ENCODE measurements around the gene TWSG1. TPM values are rescaled to one million over a fixed set of nuclear protein-coding genes. Genes with fewer than 3 reads are reported as not detected.

The TWSG1 gene
- polyA plus RNA-seq, 2 of the 4 experiments (the other 2 are of a cell fraction), result 20.6 to 38.3 TPM

DNA sequence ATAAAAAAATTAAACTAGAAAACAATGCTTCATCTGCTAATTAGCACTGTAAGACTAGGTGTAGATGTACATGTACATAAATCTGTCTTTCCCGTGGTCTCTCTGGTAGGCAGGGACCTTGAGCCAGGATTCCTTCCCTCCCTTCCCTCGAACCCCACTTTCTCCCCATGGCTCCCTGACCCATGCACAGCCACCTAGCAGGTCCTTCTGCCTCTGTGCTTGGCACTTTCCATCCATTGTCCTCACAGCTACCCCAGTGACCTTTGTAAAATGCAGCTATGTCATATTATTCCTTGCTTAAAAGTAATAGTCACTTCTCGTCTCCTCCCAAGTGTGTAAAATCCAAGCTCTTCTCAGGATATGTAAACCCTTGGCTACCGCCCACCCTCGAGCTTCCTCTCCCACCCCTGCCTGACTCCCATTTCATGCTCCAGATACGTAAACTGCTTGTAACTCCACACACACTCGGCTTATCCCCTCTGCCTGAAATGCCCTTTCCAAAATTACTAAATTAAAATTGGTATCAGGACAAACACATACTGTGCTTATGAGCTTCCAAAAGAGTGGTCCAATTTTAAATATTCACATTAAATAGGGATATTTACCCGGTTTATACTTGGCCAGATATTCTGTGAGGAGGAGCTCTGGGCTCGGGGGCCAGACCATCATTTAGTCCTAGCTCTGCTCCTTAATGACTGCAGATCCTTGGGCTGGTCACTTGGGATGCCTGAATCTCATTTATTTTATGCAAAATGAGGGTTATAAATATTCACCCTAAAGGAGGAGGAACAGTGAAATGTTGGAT lies 86.7 kb downstream of the TWSG1 start:
- FAIRE-seq, result no peak
- POLR2A ChIA-PET, result no interaction called here
- TF ChIP-seq TP53 (CRISPR knock-in tag; IDR thresholded peaks at IDR 0.05), result no peak
- TF ChIP-seq, protein P1, sequence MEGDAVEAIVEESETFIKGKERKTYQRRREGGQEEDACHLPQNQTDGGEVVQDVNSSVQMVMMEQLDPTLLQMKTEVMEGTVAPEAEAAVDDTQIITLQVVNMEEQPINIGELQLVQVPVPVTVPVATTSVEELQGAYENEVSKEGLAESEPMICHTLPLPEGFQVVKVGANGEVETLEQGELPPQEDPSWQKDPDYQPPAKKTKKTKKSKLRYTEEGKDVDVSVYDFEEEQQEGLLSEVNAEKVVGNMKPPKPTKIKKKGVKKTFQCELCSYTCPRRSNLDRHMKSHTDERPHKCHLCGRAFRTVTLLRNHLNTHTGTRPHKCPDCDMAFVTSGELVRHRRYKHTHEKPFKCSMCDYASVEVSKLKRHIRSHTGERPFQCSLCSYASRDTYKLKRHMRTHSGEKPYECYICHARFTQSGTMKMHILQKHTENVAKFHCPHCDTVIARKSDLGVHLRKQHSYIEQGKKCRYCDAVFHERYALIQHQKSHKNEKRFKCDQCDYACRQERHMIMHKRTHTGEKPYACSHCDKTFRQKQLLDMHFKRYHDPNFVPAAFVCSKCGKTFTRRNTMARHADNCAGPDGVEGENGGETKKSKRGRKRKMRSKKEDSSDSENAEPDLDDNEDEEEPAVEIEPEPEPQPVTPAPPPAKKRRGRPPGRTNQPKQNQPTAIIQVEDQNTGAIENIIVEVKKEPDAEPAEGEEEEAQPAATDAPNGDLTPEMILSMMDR (IDR thresholded peaks at IDR 0.05), result no peak
- TF ChIP-seq BHLHE40 (IDR thresholded peaks at IDR 0.05; ENCODE audit: low read depth, low read length), result no peak
- TF ChIP-seq RAD21 (conservative IDR thresholded peaks at IDR 0.05 in 1 of 2, IDR thresholded peaks at IDR 0.05 in 1 of 2), result no peak
- no peak for TF ChIP-seq HOXB5 (CRISPR knock-in tag; IDR thresholded peaks at IDR 0.05)
- no peak for TF ChIP-seq JUNB (IDR thresholded peaks at IDR 0.05)
- no peak for TF ChIP-seq EHMT2 (IDR thresholded peaks at IDR 0.05; ENCODE audit: low read depth)
- TF ChIP-seq HOXA7 (CRISPR knock-in tag; IDR thresholded peaks at IDR 0.05), result no peak
- no peak for TF ChIP-seq EHF (CRISPR knock-in tag; IDR thresholded peaks at IDR 0.05)
- TF ChIP-seq, protein P2, sequence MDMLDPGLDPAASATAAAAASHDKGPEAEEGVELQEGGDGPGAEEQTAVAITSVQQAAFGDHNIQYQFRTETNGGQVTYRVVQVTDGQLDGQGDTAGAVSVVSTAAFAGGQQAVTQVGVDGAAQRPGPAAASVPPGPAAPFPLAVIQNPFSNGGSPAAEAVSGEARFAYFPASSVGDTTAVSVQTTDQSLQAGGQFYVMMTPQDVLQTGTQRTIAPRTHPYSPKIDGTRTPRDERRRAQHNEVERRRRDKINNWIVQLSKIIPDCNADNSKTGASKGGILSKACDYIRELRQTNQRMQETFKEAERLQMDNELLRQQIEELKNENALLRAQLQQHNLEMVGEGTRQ (IDR thresholded peaks at IDR 0.05), result no peak
- no peak for TF ChIP-seq FOSL2 (IDR thresholded peaks at IDR 0.05)
- TF ChIP-seq FOSL2 (CRISPR knock-in tag; IDR thresholded peaks at IDR 0.05), result no peak

DNA sequence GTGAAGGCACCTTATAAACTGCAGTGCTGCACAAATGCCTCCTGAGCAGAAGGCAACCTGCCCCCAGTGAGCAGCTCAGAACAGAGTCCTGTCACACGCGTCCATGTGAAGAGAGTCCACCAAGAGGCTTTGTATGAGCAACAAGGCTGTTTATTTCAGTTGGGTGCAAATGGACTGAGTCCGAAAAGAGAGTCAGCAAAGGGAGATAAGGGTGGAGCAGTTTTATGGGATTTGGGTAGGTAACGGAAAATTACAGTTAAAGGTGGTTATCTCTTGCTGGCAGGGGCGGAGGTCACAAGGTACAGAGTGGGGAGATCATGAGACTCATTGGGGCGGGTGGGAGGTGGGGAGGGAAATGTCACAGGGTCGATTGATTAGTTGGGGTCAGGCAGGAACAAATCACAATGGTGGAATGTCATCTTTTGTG lies 87.3 kb downstream of the TWSG1 start:
- no peak for FAIRE-seq
- H3K4me2 ChIP-seq, result no peak overlapping the region
- no peak overlapping the region for H3K4me3 ChIP-seq
- no peak for DNase-seq (ENCODE audit: low read depth in 1 of 2, low spot score in 1 of 2)
- WGBS (ENCODE audit: missing lambda C conversion rate), result 76% methylated on average over 7 of the region's 7 CpGs
- no peak for TF ChIP-seq EHMT2 (IDR thresholded peaks at IDR 0.05; ENCODE audit: low read depth)
- TF ChIP-seq MAFK (IDR thresholded peaks at IDR 0.05; ENCODE audit: partially characterized antibody), result no peak
- TF ChIP-seq, protein P3, sequence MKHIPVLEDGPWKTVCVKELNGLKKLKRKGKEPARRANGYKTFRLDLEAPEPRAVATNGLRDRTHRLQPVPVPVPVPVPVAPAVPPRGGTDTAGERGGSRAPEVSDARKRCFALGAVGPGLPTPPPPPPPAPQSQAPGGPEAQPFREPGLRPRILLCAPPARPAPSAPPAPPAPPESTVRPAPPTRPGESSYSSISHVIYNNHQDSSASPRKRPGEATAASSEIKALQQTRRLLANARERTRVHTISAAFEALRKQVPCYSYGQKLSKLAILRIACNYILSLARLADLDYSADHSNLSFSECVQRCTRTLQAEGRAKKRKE (CRISPR knock-in tag; IDR thresholded peaks at IDR 0.05; ENCODE audit: low read depth), result no peak
- TF ChIP-seq, protein P2 (IDR thresholded peaks at IDR 0.05), result no peak
- no peak for TF ChIP-seq ZC3H11A (IDR thresholded peaks at IDR 0.05)
- TF ChIP-seq NR3C1 (IDR thresholded peaks at IDR 0.05), result no peak
- TF ChIP-seq HDAC2 (IDR thresholded peaks at IDR 0.05), result no peak
- no peak for TF ChIP-seq GATA3 (IDR thresholded peaks at IDR 0.05; ENCODE audit: borderline replicate concordance)
- TF ChIP-seq POLR2AphosphoS2 (conservative IDR thresholded peaks at IDR 0.05; ENCODE audit: low read length), result no peak
- TF ChIP-seq EP300 (IDR thresholded peaks at IDR 0.05), result no peak
- no peak for TF ChIP-seq RARB (CRISPR knock-in tag; IDR thresholded peaks at IDR 0.05)
- no peak for TF ChIP-seq KDM1A (IDR thresholded peaks at IDR 0.05; ENCODE audit: low read depth)
- no peak for TF ChIP-seq FOSB (CRISPR knock-in tag; IDR thresholded peaks at IDR 0.05)
- no peak for TF ChIP-seq POLR2A (IDR thresholded peaks at IDR 0.05; ENCODE audit: low read length)
- no peak for TF ChIP-seq ZSCAN20 (CRISPR knock-in tag; IDR thresholded peaks at IDR 0.05)
- TF ChIP-seq JUNB (IDR thresholded peaks at IDR 0.05), result no peak
- TF ChIP-seq, protein P4, sequence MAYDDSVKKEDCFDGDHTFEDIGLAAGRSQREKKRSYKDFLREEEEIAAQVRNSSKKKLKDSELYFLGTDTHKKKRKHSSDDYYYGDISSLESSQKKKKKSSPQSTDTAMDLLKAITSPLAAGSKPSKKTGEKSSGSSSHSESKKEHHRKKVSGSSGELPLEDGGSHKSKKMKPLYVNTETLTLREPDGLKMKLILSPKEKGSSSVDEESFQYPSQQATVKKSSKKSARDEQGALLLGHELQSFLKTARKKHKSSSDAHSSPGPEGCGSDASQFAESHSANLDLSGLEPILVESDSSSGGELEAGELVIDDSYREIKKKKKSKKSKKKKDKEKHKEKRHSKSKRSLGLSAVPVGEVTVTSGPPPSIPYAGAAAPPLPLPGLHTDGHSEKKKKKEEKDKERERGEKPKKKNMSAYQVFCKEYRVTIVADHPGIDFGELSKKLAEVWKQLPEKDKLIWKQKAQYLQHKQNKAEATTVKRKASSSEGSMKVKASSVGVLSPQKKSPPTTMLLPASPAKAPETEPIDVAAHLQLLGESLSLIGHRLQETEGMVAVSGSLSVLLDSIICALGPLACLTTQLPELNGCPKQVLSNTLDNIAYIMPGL (CRISPR knock-in tag; IDR thresholded peaks at IDR 0.05; ENCODE audit: borderline replicate concordance), result no peak
- no peak for TF ChIP-seq JUN (IDR thresholded peaks at IDR 0.05)
- no peaks in the 10 kb centered on the region for H3K4me1 ChIP-seq
- H3K27ac ChIP-seq, result no peak overlapping the region
- H3K9me3 ChIP-seq, result no peaks in the 10 kb centered on the region
- ChIA-PET POLR2A (no interaction called here), CTCF (no interaction called here)
- no peak for ATAC-seq

More for the DNA sequence above, 86.7 kb downstream of the TWSG1 start:
- CTCF ChIA-PET, result no interaction called here
- Histone ChIP-seq H3K4me2 (no peak overlapping the region), H3K4me1 (no peaks in the 10 kb centered on the region), H3K9me3 (no peaks in the 10 kb centered on the region), H3K27ac (no peak overlapping the region), H3K4me3 (no peak overlapping the region)
- ATAC-seq (no peak), DNase-seq (ENCODE audit: low read depth in 1 of 2, low spot score in 1 of 2) (no peak)
- 58% methylated on average over 9 of the region's 9 CpGs for WGBS (ENCODE audit: missing lambda C conversion rate)
